Colonic mucosa (tissue), 4 donors: ENCODE results near the gene SETD2. TPM values are rescaled to one million over a fixed set of nuclear protein-coding genes. Genes with fewer than 3 reads are reported as not detected.
A peak's percentile ranks its signal among the peaks of the same experiment; 100 is the strongest.

Experiments
- DNase-seq: peaks from one replicate; pipeline ENCODE4 v3.0.0-alpha.2; 2020
- H3K27ac ChIP-seq: fragments of 200-600 bp; one replicate; pipeline ENCODE4 v1.8.0; 2021
- H3K27me3 ChIP-seq: fragments of 200-600 bp; one replicate; pipeline ENCODE4 v1.8.0; 2021
- H3K36me3 ChIP-seq: fragments of 200-600 bp; one replicate; pipeline ENCODE4 v1.8.0; 2021
- H3K4me1 ChIP-seq: fragments of 200-600 bp; one replicate; pipeline ENCODE4 v1.8.0; 2021; ENCODE audit warnings: mild to moderate bottlenecking
- H3K4me3 ChIP-seq: fragments of 200-600 bp; one replicate; pipeline ENCODE4 v1.8.0; 2021
- H3K9ac ChIP-seq, 2 donors: one replicate each; pipeline ENCODE4 v1.7.0; 2013; ENCODE audit warnings: control low read depth in 2 of 2, low read depth in 2 of 2, low read length in 2 of 2
- H3K9me3 ChIP-seq: fragments of 200-600 bp; one replicate; pipeline ENCODE4 v1.8.0; 2021
- CTCF ChIP-seq: fragments of 200-600 bp; IDR thresholded peaks from one replicate; pipeline ENCODE4 v1.8.0; 2022; ENCODE audit warnings: antibody characterized with exemption, mild to moderate bottlenecking
- intact Hi-C: fragments of 100-400 bp; cut with DNase I; formaldehyde crosslinking; loops from one replicate; pipeline ENCODE4 v1.14.1; 2022
- total RNA-seq, 2 donors: library from RNA; stranded (reverse); fragmentation: NEBNext Ultra II Directional in 1 of 2; extraction: Animal tissue kit (Norgen Biotek cat#: 25700) in 1 of 2; gene quantifications; one replicate each; pipeline ENCODE4 v1.2.1, GENCODE V29; 2021
- donor health status: healthy.
- donor health status: DM: no; HTN: no; CAD: no.
- donor health status: DM: no; HTN: no; CAD: no.

SETD2 gene
- total RNA-seq, 2 donors from 2014 or later = 39.5 to 48.6 TPM

GRCh38 chr3:46984591-46985459 lies 179.1 kb downstream of the SETD2 start:
- Histone ChIP-seq H3K4me1 (peaks cover 16% of the 10 kb centered on the region), H3K9ac (no peak overlapping the region), H3K4me3 (no peak overlapping the region), H3K36me3 (no peaks in the 10 kb centered on the region), H3K9me3 (no peaks in the 10 kb centered on the region), H3K27me3 (no peaks in the 10 kb centered on the region), H3K27ac (no peak overlapping the region)
- no peak for DNase-seq
- intact Hi-C loops = loop anchor here (5.0 kb wide), 1 partner anchor 58 kb away; no protein-coding TSS in a partner anchor
- no peak for TF ChIP-seq CTCF

GRCh38 chr3:46982546-46982945 lies 181.4 kb downstream of the SETD2 start:
- no peaks in the 10 kb centered on the region for H3K36me3 ChIP-seq
- peaks cover 11% of the 10 kb centered on the region for H3K4me1 ChIP-seq
- intact Hi-C loops = no loop called here
- H3K9ac ChIP-seq = peak overlapping the region; percentile 12 to 60
- H3K27ac ChIP-seq = peak overlapping the region; percentile 83
- no peaks in the 10 kb centered on the region for H3K9me3 ChIP-seq
- no peak overlapping the region for H3K4me3 ChIP-seq
- DNase-seq = no peak
- TF ChIP-seq CTCF = no peak
- no peaks in the 10 kb centered on the region for H3K27me3 ChIP-seq

- Histone ChIP-seq H3K4me3 (peak overlapping the region; percentile 6), H3K36me3 (no peaks in the 10 kb centered on the region), H3K27ac (peak overlapping the region; percentile 83), H3K27me3 (no peaks in the 10 kb centered on the region), H3K4me1 (peaks cover 6% of the 10 kb centered on the region), H3K9ac (peak overlapping the region; percentile 53 to 82), H3K9me3 (no peaks in the 10 kb centered on the region)
- intact Hi-C loops = no loop called here
- peak; percentile 73 for DNase-seq
- TF ChIP-seq CTCF = no peak
Measured at GRCh38 chr3:46981932-46982471, 181.9 kb downstream of the SETD2 start.

- peak; percentile 50 for DNase-seq
- intact Hi-C loops = no loop called here
Measured at GRCh38 chr3:46979958-46980497, 183.9 kb downstream of the SETD2 start.

More at GRCh38 chr3:46979958-46980497, 183.9 kb downstream of the SETD2 start:
- H3K36me3 ChIP-seq = no peaks in the 10 kb centered on the region
- H3K27me3 ChIP-seq = no peaks in the 10 kb centered on the region
- peak overlapping the region; percentile 70 for H3K4me3 ChIP-seq
- H3K4me1 ChIP-seq = peaks cover 8% of the 10 kb centered on the region
- peak overlapping the region; percentile 83 for H3K27ac ChIP-seq
- no peak for TF ChIP-seq CTCF
- H3K9me3 ChIP-seq = no peaks in the 10 kb centered on the region
- H3K9ac ChIP-seq = peak overlapping the region; percentile 89 to 96
